WTC11 (cell line): ENCODE measurements around the gene PGS1. TPM values are rescaled to one million over a fixed set of nuclear protein-coding genes. Genes with fewer than 3 reads are reported as not detected.

Experiments
- ATAC-seq: fragments of 200-7000 bp; cut with Tn5 transposase; 2 replicates; pipeline ENCODE4 v1.10.0; 2021; ENCODE audit warnings: mild to moderate bottlenecking, moderate library complexity
- CTCF ChIA-PET: fragments of 300-600 bp; sonication (Branson Sonifier 250); formaldehyde crosslinking; loops from one replicate; lab custom pipeline; 2021; ENCODE audit warnings: antibody characterized with exemption; lab: Charles Lee
- POLR2A ChIA-PET: fragments of 350-600 bp; sonication (Branson Sonifier 250); formaldehyde crosslinking; loops from one replicate; lab custom pipeline; 2021; ENCODE audit warnings: antibody characterized with exemption; lab: Charles Lee
- DNase-seq: peaks from one replicate; pipeline ENCODE4 v3.0.0; 2021; ENCODE audit warnings: low spot score
- H3K27ac Mint-ChIP-seq: 2 replicates; pipeline ENCODE4 v1.8.0; 2021; ENCODE audit warnings: mixed read lengths
- H3K27me3 Mint-ChIP-seq: 2 replicates; pipeline ENCODE4 v1.8.0; 2021; ENCODE audit warnings: low read depth, mild to moderate bottlenecking, moderate library complexity, mixed read lengths
- H3K36me3 Mint-ChIP-seq: 2 replicates; pipeline ENCODE4 v1.8.0; 2021; ENCODE audit warnings: mixed read lengths
- H3K4me1 Mint-ChIP-seq: 2 replicates; pipeline ENCODE4 v1.8.0; 2022; ENCODE audit warnings: mixed read lengths
- H3K4me3 Mint-ChIP-seq: 2 replicates; pipeline ENCODE4 v1.8.0; 2021; ENCODE audit warnings: mild to moderate bottlenecking, moderate library complexity, mixed read lengths
- H3K9me3 Mint-ChIP-seq: 2 replicates; pipeline ENCODE4 v1.8.0; 2021; ENCODE audit warnings: mixed read lengths
- ELF4 ChIP-seq: sonication (generic); formaldehyde crosslinking; IDR thresholded peaks from 2 replicates; pipeline ENCODE4 v1.8.1; 2022; ENCODE audit warnings: low read depth, mild to moderate bottlenecking, moderate library complexity, missing genetic modification reagents
- ESRRA ChIP-seq: sonication (generic); formaldehyde crosslinking; IDR thresholded peaks from 2 replicates; pipeline ENCODE4 v1.8.1; 2022; ENCODE audit warnings: mild to moderate bottlenecking, missing genetic modification reagents, borderline replicate concordance
- HMGA2 ChIP-seq: fragments of 250-450 bp; sonication (Bioruptor Pico); IDR thresholded peaks from 2 replicates; pipeline ENCODE4 v1.4.0; 2021; ENCODE audit warnings: mild to moderate bottlenecking, moderate library complexity
- IRF1 ChIP-seq: sonication (generic); formaldehyde crosslinking; IDR thresholded peaks from 2 replicates; pipeline ENCODE4 v1.8.0; 2023; ENCODE audit warnings: missing genetic modification reagents
- JAZF1 ChIP-seq: fragments of 250-450 bp; sonication (Bioruptor Pico); IDR thresholded peaks from 2 replicates; pipeline ENCODE4 v1.9.0; 2021; ENCODE audit warnings: moderate library complexity, mild to moderate bottlenecking, inconsistent platforms
- JUN ChIP-seq: sonication (generic); formaldehyde crosslinking; IDR thresholded peaks from 2 replicates; pipeline ENCODE4 v1.8.0; 2023; ENCODE audit warnings: mild to moderate bottlenecking, missing genetic modification reagents
- MYBL2 ChIP-seq: sonication (generic); formaldehyde crosslinking; IDR thresholded peaks from 2 replicates; pipeline ENCODE4 v1.8.1; 2023; ENCODE audit warnings: mild to moderate bottlenecking, moderate library complexity, missing genetic modification reagents
- NR1H2 ChIP-seq: sonication (generic); formaldehyde crosslinking; IDR thresholded peaks from 2 replicates; pipeline ENCODE4 v1.9.0; 2021; ENCODE audit warnings: mild to moderate bottlenecking, moderate library complexity, missing genetic modification reagents
- NR2C2 ChIP-seq: sonication (generic); formaldehyde crosslinking; IDR thresholded peaks from 2 replicates; pipeline ENCODE4 v1.8.0; 2022; ENCODE audit warnings: mild to moderate bottlenecking, missing genetic modification reagents
- SOX15 ChIP-seq: fragments of 250-450 bp; sonication (Bioruptor Pico); IDR thresholded peaks from 2 replicates; pipeline ENCODE4 v1.9.0; 2021; ENCODE audit warnings: mild to moderate bottlenecking
- SP1 ChIP-seq: sonication (generic); formaldehyde crosslinking; conservative IDR thresholded peaks from 2 replicates; pipeline ENCODE4 v1.8.1; 2022; ENCODE audit warnings: missing genetic modification reagents
- TEAD1 ChIP-seq: sonication (generic); formaldehyde crosslinking; IDR thresholded peaks from 2 replicates; pipeline ENCODE4 v1.8.0; 2022; ENCODE audit warnings: mild to moderate bottlenecking, missing genetic modification reagents
- ZBTB21 ChIP-seq: sonication (generic); formaldehyde crosslinking; IDR thresholded peaks from 2 replicates; pipeline ENCODE4 v1.8.1; 2023; ENCODE audit warnings: mild to moderate bottlenecking, missing genetic modification reagents, borderline replicate concordance
- ZBTB43 ChIP-seq: sonication (generic); formaldehyde crosslinking; IDR thresholded peaks from 2 replicates; pipeline ENCODE4 v1.8.1; 2023; ENCODE audit warnings: mild to moderate bottlenecking, missing genetic modification reagents
- ZNF263 ChIP-seq: sonication (generic); formaldehyde crosslinking; IDR thresholded peaks from 2 replicates; pipeline ENCODE4 v1.8.1; 2022; ENCODE audit warnings: low read depth, mild to moderate bottlenecking, moderate library complexity, missing genetic modification reagents
- ZNF317 ChIP-seq: sonication (generic); formaldehyde crosslinking; IDR thresholded peaks from 2 replicates; pipeline ENCODE4 v1.8.1; 2023; ENCODE audit warnings: low read depth, mild to moderate bottlenecking, moderate library complexity, missing genetic modification reagents, borderline replicate concordance
- ZNF416 ChIP-seq: fragments of 250-450 bp; sonication (Bioruptor Pico); IDR thresholded peaks from 2 replicates; pipeline ENCODE4 v1.9.0; 2021; ENCODE audit warnings: mild to moderate bottlenecking, inconsistent platforms
- ZNF671 ChIP-seq: fragments of 250-450 bp; sonication (Bioruptor Pico); IDR thresholded peaks from 2 replicates; pipeline ENCODE4 v1.8.0; 2021; ENCODE audit warnings: mild to moderate bottlenecking
- total RNA-seq: library from RNA; stranded (reverse); gene quantifications from 3 replicates; pipeline ENCODE4 v1.2.3, GENCODE V29; 2021
- TF ChIP-seq, protein P1 (sequence below): fragments of 250-450 bp; sonication (Bioruptor Pico); IDR thresholded peaks from 2 replicates; pipeline ENCODE4 v1.9.0; 2021; ENCODE audit warnings: mild to moderate bottlenecking
- TF ChIP-seq, protein P2 (sequence below): sonication (generic); formaldehyde crosslinking; IDR thresholded peaks from 2 replicates; pipeline ENCODE4 v1.8.1; 2023; ENCODE audit warnings: mild to moderate bottlenecking, missing genetic modification reagents
- TF ChIP-seq, protein P3 (sequence below): sonication (generic); formaldehyde crosslinking; conservative IDR thresholded peaks from 2 replicates; pipeline ENCODE4 v1.8.1; 2022; ENCODE audit warnings: mild to moderate bottlenecking, missing genetic modification reagents
- TF ChIP-seq, protein P4 (sequence below): sonication (generic); formaldehyde crosslinking; IDR thresholded peaks from 2 replicates; pipeline ENCODE4 v1.8.0; 2022; ENCODE audit warnings: missing genetic modification reagents
- TF ChIP-seq, protein P5 (sequence below): sonication (generic); formaldehyde crosslinking; IDR thresholded peaks from 2 replicates; pipeline ENCODE4 v1.8.1; 2023; ENCODE audit warnings: mild to moderate bottlenecking, missing genetic modification reagents, moderate library complexity

The PGS1 gene
- total RNA-seq, 1 experiment from 2014 or later, result 51.4 TPM

DNA sequence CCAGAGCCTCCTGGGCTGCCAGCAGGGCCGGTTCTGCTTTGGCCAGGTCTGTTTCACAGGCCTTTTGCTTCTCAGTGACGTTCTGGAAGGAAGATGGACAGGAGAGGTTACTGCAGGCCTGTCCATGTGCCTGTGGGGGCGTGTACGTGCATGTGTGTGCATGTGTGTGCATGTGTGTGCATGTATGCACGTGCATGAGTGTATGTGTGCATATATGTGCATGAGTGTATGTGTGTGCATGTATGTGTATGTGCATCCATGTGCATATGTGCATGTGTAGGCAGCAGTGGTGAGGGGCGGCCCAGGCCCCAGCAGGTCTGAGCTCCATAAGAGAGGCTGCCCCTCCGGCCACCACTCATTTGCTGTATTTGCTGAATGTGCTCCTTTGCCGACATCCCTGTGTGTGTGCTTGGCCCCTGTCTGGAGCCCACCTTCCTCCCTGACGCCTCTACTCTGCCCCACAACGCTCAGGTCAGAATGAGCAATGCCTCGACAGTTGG is 81.8 kb downstream of the PGS1 start:
- Mint-ChIP-seq H3K27ac (no peak overlapping the region), H3K9me3 (peaks cover 8% of the 10 kb centered on the region), H3K4me3 (no peak overlapping the region), H3K4me1 (no peaks in the 10 kb centered on the region), H3K27me3 (no peaks in the 10 kb centered on the region), H3K36me3 (peaks cover 6% of the 10 kb centered on the region)
- no peak for ATAC-seq
- TF ChIP-seq, protein P1, sequence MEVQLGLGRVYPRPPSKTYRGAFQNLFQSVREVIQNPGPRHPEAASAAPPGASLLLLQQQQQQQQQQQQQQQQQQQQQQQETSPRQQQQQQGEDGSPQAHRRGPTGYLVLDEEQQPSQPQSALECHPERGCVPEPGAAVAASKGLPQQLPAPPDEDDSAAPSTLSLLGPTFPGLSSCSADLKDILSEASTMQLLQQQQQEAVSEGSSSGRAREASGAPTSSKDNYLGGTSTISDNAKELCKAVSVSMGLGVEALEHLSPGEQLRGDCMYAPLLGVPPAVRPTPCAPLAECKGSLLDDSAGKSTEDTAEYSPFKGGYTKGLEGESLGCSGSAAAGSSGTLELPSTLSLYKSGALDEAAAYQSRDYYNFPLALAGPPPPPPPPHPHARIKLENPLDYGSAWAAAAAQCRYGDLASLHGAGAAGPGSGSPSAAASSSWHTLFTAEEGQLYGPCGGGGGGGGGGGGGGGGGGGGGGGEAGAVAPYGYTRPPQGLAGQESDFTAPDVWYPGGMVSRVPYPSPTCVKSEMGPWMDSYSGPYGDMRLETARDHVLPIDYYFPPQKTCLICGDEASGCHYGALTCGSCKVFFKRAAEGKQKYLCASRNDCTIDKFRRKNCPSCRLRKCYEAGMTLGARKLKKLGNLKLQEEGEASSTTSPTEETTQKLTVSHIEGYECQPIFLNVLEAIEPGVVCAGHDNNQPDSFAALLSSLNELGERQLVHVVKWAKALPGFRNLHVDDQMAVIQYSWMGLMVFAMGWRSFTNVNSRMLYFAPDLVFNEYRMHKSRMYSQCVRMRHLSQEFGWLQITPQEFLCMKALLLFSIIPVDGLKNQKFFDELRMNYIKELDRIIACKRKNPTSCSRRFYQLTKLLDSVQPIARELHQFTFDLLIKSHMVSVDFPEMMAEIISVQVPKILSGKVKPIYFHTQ (CRISPR knock-in tag), result no peak
- TF ChIP-seq ZBTB21 (CRISPR knock-in tag) (no peak), NR2C2 (CRISPR knock-in tag) (no peak), SOX15 (CRISPR knock-in tag) (no peak), ZNF416 (CRISPR knock-in tag) (no peak), HMGA2 (CRISPR knock-in tag) (no peak), MYBL2 (no peak), NR1H2 (no peak), ZNF671 (CRISPR knock-in tag) (no peak), ZNF317 (CRISPR knock-in tag) (no peak), JUN (CRISPR knock-in tag) (no peak)
- TF ChIP-seq, protein P2, sequence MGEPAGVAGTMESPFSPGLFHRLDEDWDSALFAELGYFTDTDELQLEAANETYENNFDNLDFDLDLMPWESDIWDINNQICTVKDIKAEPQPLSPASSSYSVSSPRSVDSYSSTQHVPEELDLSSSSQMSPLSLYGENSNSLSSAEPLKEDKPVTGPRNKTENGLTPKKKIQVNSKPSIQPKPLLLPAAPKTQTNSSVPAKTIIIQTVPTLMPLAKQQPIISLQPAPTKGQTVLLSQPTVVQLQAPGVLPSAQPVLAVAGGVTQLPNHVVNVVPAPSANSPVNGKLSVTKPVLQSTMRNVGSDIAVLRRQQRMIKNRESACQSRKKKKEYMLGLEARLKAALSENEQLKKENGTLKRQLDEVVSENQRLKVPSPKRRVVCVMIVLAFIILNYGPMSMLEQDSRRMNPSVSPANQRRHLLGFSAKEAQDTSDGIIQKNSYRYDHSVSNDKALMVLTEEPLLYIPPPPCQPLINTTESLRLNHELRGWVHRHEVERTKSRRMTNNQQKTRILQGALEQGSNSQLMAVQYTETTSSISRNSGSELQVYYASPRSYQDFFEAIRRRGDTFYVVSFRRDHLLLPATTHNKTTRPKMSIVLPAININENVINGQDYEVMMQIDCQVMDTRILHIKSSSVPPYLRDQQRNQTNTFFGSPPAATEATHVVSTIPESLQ (CRISPR knock-in tag), result no peak
- TF ChIP-seq, protein P3, sequence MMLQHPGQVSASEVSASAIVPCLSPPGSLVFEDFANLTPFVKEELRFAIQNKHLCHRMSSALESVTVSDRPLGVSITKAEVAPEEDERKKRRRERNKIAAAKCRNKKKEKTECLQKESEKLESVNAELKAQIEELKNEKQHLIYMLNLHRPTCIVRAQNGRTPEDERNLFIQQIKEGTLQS (CRISPR knock-in tag), result no peak
- DNase-seq, result no peak
- ChIA-PET POLR2A (no interaction called here), CTCF (interaction anchor here (0.5 to 1.2 kb wide), 3 partner anchors 38 to 251 kb away, joined by 3 to 5 read pairs (median 3); no protein-coding TSS in a partner anchor)

GRCh38 chr17:78460951-78461798 is 82.7 kb downstream of the PGS1 start:
- Mint-ChIP-seq H3K4me1 (no peaks in the 10 kb centered on the region), H3K9me3 (peaks cover 8% of the 10 kb centered on the region), H3K27me3 (no peaks in the 10 kb centered on the region), H3K27ac (no peak overlapping the region), H3K36me3 (peaks cover 6% of the 10 kb centered on the region), H3K4me3 (no peak overlapping the region)
- DNase-seq (no peak), ATAC-seq (no peak)
- POLR2A ChIA-PET, result no interaction called here
- CTCF ChIA-PET, result interaction anchor here (0.5 to 1.2 kb wide), 3 partner anchors 39 to 250 kb away, joined by 3 to 5 read pairs (median 3); no protein-coding TSS in a partner anchor
- TF ChIP-seq TEAD1 (CRISPR knock-in tag) (no peak), ZNF263 (CRISPR knock-in tag) (no peak), ESRRA (CRISPR knock-in tag) (no peak), SOX15 (CRISPR knock-in tag) (no peak), JAZF1 (CRISPR knock-in tag) (no peak), ZBTB43 (CRISPR knock-in tag) (no peak), IRF1 (no peak), SP1 (CRISPR knock-in tag) (no peak), ELF4 (CRISPR knock-in tag) (no peak)
- TF ChIP-seq, protein P4, sequence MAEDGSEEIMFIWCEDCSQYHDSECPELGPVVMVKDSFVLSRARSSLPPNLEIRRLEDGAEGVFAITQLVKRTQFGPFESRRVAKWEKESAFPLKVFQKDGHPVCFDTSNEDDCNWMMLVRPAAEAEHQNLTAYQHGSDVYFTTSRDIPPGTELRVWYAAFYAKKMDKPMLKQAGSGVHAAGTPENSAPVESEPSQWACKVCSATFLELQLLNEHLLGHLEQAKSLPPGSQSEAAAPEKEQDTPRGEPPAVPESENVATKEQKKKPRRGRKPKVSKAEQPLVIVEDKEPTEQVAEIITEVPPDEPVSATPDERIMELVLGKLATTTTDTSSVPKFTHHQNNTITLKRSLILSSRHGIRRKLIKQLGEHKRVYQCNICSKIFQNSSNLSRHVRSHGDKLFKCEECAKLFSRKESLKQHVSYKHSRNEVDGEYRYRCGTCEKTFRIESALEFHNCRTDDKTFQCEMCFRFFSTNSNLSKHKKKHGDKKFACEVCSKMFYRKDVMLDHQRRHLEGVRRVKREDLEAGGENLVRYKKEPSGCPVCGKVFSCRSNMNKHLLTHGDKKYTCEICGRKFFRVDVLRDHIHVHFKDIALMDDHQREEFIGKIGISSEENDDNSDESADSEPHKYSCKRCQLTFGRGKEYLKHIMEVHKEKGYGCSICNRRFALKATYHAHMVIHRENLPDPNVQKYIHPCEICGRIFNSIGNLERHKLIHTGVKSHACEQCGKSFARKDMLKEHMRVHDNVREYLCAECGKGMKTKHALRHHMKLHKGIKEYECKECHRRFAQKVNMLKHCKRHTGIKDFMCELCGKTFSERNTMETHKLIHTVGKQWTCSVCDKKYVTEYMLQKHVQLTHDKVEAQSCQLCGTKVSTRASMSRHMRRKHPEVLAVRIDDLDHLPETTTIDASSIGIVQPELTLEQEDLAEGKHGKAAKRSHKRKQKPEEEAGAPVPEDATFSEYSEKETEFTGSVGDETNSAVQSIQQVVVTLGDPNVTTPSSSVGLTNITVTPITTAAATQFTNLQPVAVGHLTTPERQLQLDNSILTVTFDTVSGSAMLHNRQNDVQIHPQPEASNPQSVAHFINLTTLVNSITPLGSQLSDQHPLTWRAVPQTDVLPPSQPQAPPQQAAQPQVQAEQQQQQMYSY, result no peak
- TF ChIP-seq, protein P5, sequence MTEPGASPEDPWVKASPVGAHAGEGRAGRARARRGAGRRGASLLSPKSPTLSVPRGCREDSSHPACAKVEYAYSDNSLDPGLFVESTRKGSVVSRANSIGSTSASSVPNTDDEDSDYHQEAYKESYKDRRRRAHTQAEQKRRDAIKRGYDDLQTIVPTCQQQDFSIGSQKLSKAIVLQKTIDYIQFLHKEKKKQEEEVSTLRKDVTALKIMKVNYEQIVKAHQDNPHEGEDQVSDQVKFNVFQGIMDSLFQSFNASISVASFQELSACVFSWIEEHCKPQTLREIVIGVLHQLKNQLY, result no peak
